Lower lobe of right lung (tissue), 2 donors: Measurements from ENCODE around the gene DENND5A. TPM values are rescaled to one million over a fixed set of nuclear protein-coding genes. Genes with fewer than 3 reads are reported as not detected.

ENCODE experiments used
- ATAC-seq, 2 donors: fragments of 200-7000 bp; cut with Tn5 transposase; one replicate each; pipeline ENCODE4 v1.9.1; 2020 to 2022; ENCODE audit warnings: mild to moderate bottlenecking in 2 of 2, moderate library complexity in 2 of 2
- DNase-seq: peaks from one replicate; pipeline ENCODE4 v3.0.0-alpha.2; 2020
- H3K27ac ChIP-seq: fragments of 200-600 bp; one replicate; pipeline ENCODE4 v1.8.0; 2022
- H3K27me3 ChIP-seq: fragments of 200-600 bp; one replicate; pipeline ENCODE4 v1.8.0; 2022; ENCODE audit warnings: low read depth
- H3K36me3 ChIP-seq: fragments of 200-600 bp; one replicate; pipeline ENCODE4 v1.8.0; 2022; ENCODE audit warnings: mild to moderate bottlenecking
- H3K4me1 ChIP-seq: fragments of 200-600 bp; one replicate; pipeline ENCODE4 v1.8.0; 2022
- H3K4me3 ChIP-seq: fragments of 200-600 bp; one replicate; pipeline ENCODE4 v1.8.0; 2022; ENCODE audit warnings: mild to moderate bottlenecking
- H3K9me3 ChIP-seq: fragments of 200-600 bp; one replicate; pipeline ENCODE4 v1.8.0; 2022
- intact Hi-C: fragments of 100-400 bp; cut with DNase I; formaldehyde crosslinking; loops from one replicate; pipeline ENCODE4 v1.11.0; 2022
- total RNA-seq: library from RNA; stranded (reverse); fragmentation: NEBNext Ultra II Directional; extraction: Animal tissue kit (Norgen Biotek cat#: 25700); gene quantifications from one replicate; pipeline ENCODE4 v1.2.1, GENCODE V29; 2021
- TF ChIP-seq, protein P1 (sequence below): fragments of 200-600 bp; IDR thresholded peaks from one replicate; pipeline ENCODE4 v1.8.0; 2022; ENCODE audit warnings: antibody characterized with exemption, mild to moderate bottlenecking
- donor health status: DM: no; HTN: yes; CAD: no; lungs with severe emphysema.

Gene DENND5A
- total RNA-seq, 1 donor from 2014 or later, result 97.5 TPM

DNA sequence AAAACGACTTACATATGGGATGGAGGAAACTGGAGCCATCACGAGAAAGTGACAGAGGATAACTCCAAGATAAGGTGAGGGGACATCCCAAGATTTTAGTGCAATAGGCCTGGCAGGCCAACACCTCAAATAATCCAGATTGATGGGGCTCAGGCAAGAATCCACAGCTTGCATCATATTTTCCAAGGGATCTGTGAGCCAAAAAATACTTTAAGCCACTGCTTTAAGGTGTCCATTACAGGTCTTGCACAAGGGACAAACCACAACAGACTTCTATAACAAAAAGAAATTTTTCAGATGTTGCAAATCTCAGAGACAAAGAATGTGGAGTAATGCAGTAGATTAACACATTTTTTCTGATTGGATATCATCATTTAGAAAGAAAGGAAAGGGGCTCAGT is 45.6 kb downstream of the DENND5A start:
- TF ChIP-seq, protein P1, sequence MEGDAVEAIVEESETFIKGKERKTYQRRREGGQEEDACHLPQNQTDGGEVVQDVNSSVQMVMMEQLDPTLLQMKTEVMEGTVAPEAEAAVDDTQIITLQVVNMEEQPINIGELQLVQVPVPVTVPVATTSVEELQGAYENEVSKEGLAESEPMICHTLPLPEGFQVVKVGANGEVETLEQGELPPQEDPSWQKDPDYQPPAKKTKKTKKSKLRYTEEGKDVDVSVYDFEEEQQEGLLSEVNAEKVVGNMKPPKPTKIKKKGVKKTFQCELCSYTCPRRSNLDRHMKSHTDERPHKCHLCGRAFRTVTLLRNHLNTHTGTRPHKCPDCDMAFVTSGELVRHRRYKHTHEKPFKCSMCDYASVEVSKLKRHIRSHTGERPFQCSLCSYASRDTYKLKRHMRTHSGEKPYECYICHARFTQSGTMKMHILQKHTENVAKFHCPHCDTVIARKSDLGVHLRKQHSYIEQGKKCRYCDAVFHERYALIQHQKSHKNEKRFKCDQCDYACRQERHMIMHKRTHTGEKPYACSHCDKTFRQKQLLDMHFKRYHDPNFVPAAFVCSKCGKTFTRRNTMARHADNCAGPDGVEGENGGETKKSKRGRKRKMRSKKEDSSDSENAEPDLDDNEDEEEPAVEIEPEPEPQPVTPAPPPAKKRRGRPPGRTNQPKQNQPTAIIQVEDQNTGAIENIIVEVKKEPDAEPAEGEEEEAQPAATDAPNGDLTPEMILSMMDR, result no peak
- Histone ChIP-seq H3K36me3 (no peaks in the 10 kb centered on the region), H3K27me3 (no peaks in the 10 kb centered on the region), H3K27ac (no peak overlapping the region), H3K9me3 (no peaks in the 10 kb centered on the region), H3K4me1 (peaks cover 14% of the 10 kb centered on the region), H3K4me3 (no peak overlapping the region)
- intact Hi-C loops, result no loop called here
- no peak for DNase-seq
- ATAC-seq, result no peak

DNA sequence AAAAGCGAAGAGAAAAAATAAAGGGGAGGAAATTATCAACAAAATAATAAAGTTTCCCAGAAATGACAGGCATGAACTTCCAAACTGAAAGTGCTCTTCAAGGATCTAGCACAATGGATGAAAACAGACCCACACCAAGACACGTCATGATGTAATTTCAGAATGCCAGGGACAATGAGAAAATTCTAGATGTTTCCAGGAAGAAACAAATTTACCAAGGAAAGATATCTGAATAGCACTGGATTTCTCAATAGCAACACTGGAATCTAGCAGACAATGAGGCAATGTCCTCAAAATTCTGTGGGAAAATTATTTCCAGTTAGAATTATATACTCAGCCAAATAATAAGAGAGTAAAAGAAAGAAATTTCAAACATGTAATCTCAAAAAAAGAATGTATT is 46.0 kb downstream of the DENND5A start:
- no peak overlapping the region for H3K27ac ChIP-seq
- no peaks in the 10 kb centered on the region for H3K27me3 ChIP-seq
- H3K4me3 ChIP-seq, result no peak overlapping the region
- H3K9me3 ChIP-seq, result no peaks in the 10 kb centered on the region
- no peaks in the 10 kb centered on the region for H3K36me3 ChIP-seq
- TF ChIP-seq, protein P1, result no peak
- DNase-seq, result no peak
- H3K4me1 ChIP-seq, result peaks cover 14% of the 10 kb centered on the region
- peak in 1 of 2 donors; percentile 38 for ATAC-seq
- intact Hi-C loops, result no loop called here

DNA sequence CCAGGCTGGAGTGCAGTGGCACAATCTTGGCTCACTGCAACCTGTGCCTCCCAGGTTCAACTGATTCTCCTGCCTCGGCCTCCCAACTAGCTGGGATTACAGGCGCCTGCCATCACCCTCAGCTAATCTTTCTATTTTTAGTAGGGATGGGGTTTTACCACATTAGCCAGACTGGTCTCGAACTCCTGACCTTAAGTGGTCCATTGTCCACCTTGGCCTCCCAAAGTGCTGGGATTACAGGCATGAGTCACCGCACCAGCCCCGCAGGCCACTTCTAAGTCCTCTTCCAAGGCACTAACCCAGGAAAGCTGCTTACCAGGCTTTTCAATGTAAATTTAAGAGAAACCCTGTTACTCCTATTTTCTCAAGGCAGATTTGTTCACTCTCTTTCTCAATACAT is 50.4 kb downstream of the DENND5A start:
- H3K27ac ChIP-seq, result no peak overlapping the region
- DNase-seq, result no peak
- TF ChIP-seq, protein P1, result no peak

DNA sequence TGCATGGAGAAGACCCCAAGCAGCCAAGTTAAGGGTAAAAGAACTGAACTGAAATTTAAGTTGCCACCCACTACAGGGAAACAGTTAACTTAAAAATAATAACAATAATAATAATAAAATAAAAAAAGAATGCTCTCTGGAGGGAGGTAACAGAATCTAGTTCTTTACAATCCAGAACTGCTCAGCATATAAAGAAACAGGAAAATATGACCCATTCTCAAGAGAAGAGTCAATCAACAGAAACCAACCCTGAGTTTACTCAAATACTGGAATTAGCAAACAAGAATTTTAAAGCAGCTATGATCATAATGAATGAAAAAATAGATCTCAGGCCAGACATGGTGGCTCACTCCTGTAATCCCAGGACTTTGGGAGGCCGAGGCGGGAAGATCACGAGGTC is 53.8 kb downstream of the DENND5A start:
- ATAC-seq (no peak), DNase-seq (no peak)
- Histone ChIP-seq H3K27ac (no peak overlapping the region), H3K4me1 (peaks cover 18% of the 10 kb centered on the region), H3K4me3 (no peak overlapping the region), H3K27me3 (no peaks in the 10 kb centered on the region), H3K9me3 (no peaks in the 10 kb centered on the region), H3K36me3 (no peaks in the 10 kb centered on the region)
- TF ChIP-seq, protein P1, result no peak
- intact Hi-C loops, result no loop called here

More for the DNA sequence above, 50.4 kb downstream of the DENND5A start:
- peak in 1 of 2 donors; percentile 51 for ATAC-seq
- no peaks in the 10 kb centered on the region for H3K27me3 ChIP-seq
- intact Hi-C loops, result no loop called here
- H3K9me3 ChIP-seq, result no peaks in the 10 kb centered on the region
- peaks cover 19% of the 10 kb centered on the region for H3K4me1 ChIP-seq
- no peaks in the 10 kb centered on the region for H3K36me3 ChIP-seq
- H3K4me3 ChIP-seq, result no peak overlapping the region

DNA sequence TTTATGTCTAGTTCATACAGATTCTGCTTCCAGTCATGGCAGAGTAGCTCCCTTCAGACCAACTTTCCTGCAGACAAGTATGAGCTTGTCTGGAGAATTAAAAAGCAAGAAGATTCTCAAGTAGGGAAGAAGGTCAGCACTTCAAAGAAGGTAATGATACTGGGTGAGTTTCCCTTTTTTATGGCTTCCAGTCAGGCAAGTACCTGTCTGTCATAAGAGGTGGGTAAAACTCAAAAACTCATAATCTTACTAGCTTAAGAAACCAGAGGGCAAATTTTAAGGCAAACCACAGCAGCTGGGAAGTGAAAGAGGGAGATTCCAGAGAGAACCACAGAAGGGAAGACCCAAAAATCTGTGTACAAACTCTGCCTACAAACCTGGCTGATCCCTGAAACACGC is 54.2 kb downstream of the DENND5A start:
- TF ChIP-seq, protein P1, result no peak
- Histone ChIP-seq H3K9me3 (no peaks in the 10 kb centered on the region), H3K27ac (no peak overlapping the region), H3K36me3 (peaks cover 4% of the 10 kb centered on the region), H3K27me3 (no peaks in the 10 kb centered on the region), H3K4me1 (peaks cover 18% of the 10 kb centered on the region), H3K4me3 (no peak overlapping the region)
- intact Hi-C loops, result no loop called here
- ATAC-seq, result no peak
- no peak for DNase-seq
